CD4-positive, alpha-beta T cell treated with Interleukin-4 for 4 hours (primary cell): ENCODE results near the gene RANGRF.
A peak's percentile ranks its signal among the peaks of the same experiment; 100 is the strongest.
"Not testable (repeated sequence)": the region's sequence is repeated elsewhere in the genome, so short reads cannot be mapped to it uniquely, and the experiment has no call there.

Experiments
- DNase-seq: peaks from one replicate; pipeline ENCODE4 v3.0.0-alpha.2; 2020

Gene RANGRF, protein sequence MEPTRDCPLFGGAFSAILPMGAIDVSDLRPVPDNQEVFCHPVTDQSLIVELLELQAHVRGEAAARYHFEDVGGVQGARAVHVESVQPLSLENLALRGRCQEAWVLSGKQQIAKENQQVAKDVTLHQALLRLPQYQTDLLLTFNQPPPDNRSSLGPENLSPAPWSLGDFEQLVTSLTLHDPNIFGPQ

DNA sequence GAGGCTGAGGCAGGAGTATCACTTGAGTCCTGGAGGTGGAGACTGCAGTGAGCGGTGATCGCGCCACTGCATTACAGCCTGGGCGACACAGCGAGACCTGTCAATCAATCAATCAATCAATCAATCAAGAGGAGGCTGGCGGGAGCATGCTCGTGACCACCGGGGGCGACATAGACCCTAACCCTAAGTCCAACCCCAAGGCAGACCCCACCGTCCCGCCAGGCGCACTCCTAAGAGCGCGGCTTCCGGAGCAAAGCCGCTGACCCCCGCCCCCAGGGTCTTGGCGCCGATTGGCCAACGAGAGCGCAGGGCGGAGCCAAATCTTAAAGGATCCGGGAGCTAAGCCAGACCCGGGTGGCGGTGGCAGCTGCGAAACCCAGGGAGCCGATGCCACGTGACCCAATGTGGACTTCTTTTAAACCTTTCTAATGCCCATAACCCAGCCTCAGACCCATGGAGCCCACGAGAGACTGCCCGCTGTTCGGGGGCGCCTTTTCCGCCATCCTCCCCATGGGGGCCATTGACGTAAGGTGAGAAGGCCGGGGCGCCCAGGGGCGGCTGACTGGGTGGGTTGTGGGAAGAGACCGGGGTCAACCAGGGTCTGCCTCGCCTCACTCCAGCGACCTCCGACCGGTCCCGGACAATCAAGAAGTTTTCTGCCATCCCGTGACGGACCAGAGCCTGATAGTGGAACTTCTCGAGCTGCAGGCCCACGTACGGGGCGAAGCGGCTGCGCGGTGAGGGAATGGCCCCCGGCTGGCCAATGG lies at the start of gene RANGRF:
Gene RANGRF (plus strand): TSS at position 335 of the 767 bp plus-strand sequence. CDS start 119 bp downstream, at position 454.
- peak; percentile 75 for DNase-seq

DNA sequence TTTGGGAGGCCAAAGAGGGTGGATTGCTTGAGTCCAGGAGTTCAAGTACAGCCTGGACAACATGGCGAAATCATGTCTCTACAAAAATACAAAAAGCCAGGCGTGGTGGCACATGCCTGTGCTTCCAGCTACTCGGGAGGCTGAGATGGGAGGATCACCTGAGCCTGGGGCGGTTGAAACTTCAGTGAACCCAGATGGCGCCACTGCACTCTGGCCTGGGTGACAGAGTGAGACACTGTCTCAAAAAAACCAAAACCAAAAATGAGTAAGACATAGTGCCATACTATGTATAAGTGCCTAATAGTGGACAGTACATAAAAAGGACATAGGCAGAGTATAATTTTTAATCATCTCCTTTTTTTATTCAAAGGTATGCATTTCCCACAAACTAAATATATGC lies 44.6 kb upstream of the RANGRF start:
- DNase-seq: peak; percentile 32

- DNase-seq: no peak
Observed at GRCh38 chr17:8244768-8245167, 43.7 kb upstream of the RANGRF start.

GRCh38 chr17:8248751-8249607 lies 39.5 kb upstream of the RANGRF start, which contains the start of gene PFAS:
TSS of gene PFAS (plus strand) at chr17:8249289. CDS start at chr17:8253938, 4,649 bp downstream.
- peak; percentile 92 for DNase-seq

DNA sequence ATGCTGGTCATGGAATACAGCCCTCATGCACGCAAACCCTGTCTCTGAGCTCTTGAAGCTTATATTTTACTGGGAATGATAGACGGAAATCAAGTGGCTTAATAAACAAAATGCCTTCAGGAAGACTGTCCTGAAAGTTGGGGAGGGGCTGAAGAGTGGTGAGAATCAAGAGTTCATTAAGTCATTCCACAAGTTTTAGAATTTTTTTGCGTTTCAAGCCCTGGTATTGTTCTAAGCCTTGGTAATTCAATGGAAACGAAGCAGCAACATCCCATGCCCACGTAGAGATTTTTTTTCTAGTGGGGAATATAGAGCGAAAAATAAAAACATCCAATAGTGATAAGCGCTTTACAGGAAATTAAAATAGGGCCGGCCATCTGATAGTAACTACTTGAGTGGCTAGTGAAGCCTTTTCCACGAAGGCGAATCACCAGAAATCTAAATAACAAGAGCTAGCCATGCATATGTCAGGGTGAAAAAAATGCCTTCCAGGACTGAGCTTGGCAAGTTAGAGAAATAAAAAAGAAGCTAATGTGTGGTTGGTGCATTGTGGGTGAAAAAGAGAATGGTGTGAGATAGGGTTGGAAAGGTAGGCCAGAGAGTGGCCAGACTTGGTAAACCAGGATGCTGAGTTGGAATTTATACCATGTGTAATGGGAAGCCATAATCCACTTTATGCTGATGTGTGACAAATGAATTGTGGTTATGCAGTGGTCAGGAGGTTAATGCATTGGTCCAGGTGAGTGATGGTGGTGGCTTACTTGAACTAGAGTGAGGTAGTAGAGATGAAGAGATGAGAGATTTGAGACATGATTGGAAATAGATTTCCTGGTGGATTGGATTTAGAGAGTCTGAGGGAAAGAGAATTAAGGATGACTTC lies 38.6 kb upstream of the RANGRF start:
- DNase-seq: no peak

DNA sequence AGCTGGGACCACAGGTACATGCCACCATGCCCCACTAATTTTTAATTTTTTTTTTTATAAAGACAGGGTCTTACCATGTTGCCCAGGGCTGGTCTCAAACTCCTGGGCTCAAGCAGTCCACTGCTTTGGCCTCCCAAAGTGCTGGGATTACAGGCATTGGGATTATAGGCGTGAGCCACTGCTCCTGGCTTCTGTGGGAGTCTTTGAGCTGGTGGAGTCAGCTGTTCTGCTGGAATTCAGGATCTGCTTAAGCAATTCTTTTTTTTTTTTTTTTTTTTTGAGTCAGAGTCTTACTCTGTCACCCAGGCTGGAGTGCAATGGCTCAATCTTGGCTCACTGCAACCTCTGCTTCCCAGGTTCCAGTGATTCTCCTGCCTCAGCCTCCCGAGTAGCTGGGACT lies 37.1 kb upstream of the RANGRF start:
- not testable (repeated sequence) for DNase-seq

- no peak for DNase-seq
Observed at GRCh38 chr17:8253801-8254200, 34.7 kb upstream of the RANGRF start.

GRCh38 chr17:8254881-8255280 lies 33.6 kb upstream of the RANGRF start:
- DNase-seq: no peak

- DNase-seq: no peak
Observed at GRCh38 chr17:8255499-8255898, 33.0 kb upstream of the RANGRF start.

DNA sequence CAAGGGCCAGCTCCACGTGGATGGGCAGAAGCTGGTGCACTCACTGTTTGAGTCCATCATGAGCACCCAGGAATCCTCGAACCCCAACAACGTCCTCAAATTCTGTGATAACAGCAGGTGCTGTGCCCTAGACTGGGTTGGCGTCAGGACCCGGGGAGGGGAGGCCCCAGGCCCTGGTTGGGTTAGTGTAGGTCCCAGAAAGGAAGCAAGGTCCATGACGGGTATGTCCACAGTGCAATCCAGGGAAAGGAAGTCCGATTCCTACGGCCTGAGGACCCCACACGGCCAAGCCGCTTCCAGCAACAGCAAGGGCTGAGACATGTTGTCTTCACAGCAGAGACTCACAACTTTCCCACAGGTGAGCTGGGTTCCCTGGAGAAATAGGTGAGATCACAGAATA lies 32.2 kb upstream of the RANGRF start:
- no peak for DNase-seq

DNA sequence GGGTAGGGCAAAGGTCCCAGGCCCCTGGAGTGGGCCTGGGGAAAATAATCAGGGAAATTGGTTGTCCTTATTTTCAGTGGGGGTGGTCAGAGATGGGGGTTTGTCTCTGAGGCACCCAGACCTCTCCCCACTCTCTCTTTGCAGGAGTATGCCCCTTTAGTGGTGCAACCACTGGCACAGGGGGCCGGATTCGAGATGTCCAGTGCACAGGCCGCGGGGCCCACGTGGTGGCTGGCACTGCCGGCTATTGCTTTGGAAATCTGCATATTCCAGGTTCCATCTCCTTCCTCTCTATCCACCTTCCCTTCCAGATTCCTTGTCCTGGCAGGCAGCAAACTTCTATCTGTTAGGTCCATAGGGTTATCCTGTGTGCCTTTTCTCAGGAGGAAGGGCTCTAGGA lies 31.8 kb upstream of the RANGRF start:
- no peak for DNase-seq

- no peak for DNase-seq
Observed at GRCh38 chr17:8257801-8258200, 30.7 kb upstream of the RANGRF start.

DNA sequence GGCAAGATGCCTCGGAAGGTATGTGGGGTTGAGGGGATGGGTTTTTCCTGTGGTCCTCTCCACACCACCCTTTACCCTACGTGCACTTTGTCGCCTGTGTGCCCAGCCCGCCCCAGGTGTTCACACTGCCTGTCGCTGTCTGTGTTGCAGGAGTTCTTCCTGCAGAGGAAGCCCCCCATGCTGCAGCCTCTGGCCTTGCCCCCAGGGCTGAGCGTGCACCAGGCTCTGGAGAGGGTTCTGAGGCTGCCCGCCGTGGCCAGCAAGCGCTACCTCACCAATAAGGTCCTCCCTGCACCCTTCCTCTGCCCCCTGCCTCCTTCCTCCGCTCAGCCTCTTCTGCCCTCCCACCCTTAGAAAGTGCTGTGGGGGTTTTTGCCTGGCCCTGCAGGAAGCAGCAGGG lies 24.1 kb upstream of the RANGRF start:
- DNase-seq: no peak

GRCh38 chr17:8264836-8265542 lies 23.5 kb upstream of the RANGRF start:
- DNase-seq: no peak

DNA sequence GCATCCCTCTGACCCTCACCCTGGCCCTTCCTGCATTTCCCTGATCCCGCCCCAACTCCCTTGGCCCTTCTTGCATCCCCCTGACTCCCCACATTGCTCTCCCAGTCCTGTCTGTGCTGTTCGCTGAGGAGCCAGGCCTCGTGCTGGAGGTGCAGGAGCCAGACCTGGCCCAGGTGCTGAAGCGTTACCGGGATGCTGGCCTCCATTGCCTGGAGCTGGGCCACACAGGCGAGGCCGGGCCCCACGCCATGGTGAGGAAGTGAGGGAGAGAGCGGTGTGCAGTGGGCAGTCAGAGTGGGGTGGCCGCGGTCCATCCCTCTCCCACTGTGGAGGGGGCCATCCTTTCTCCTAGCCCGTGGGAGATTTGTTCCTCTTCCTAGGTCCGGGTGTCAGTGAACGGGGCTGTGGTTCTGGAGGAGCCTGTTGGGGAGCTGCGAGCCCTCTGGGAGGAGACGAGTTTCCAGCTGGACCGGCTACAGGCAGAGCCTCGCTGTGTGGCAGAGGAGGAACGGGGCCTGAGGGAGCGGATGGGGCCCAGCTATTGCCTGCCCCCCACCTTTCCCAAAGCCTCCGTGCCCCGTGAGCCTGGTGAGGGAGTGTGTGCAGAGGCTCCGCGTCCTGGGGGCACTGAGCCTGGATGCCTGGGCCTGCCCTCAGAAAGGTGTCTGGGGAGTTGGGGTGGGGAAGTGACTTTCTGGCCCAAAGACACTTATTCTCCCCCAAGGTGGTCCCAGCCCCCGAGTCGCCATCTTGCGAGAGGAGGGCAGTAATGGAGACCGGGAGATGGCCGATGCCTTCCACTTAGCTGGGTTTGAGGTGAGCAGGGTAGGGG lies 21.6 kb upstream of the RANGRF start:
- DNase-seq: no peak

DNA sequence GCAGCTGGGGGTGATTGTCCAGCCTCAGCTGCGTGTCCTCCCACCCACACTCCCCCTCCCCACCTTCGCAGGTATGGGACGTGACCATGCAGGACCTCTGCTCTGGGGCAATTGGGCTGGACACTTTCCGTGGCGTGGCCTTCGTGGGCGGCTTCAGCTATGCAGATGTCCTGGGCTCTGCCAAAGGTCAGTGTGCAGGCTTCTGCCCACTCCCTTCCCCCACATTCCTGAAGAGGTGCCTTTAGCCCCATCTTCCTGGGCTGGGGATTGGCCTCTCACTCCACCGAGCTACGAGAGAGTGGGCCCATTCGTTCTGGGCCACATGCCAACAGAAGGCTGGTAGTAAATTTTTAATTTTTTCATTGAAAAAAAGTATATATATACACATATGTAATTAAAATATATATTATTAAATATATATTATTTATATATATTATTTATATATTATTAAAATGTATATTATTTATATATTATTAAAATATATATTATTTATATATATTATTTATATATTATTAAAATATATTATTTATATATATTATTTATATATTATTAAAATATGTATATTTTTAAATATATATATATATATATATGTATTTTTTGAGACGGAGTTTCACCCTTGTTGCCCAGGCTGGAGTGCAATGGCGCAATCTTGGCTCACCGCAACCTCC lies 20.9 kb upstream of the RANGRF start:
- no peak for DNase-seq

GRCh38 chr17:8268550-8269298 lies 19.7 kb upstream of the RANGRF start:
- DNase-seq: no peak

DNA sequence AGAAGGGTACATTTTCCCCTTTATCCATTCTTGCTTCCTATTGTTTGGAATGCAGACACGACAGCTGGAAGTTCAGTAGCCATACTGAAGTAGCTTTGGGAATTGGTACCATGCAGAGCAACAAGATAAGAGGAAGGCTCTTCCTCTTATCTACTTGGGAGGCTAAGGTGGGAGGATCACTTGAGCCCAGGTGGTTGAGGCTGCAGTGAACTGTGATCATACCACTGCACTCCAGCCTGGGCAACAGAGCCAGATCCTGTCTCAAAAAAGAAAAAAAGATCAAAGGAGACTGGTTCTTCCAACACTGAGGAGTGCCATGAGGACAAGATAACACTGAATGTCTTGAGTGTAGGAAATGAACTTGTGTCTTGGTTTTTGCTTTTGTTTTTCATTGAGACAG lies 16.0 kb upstream of the RANGRF start:
- DNase-seq: no peak

DNA sequence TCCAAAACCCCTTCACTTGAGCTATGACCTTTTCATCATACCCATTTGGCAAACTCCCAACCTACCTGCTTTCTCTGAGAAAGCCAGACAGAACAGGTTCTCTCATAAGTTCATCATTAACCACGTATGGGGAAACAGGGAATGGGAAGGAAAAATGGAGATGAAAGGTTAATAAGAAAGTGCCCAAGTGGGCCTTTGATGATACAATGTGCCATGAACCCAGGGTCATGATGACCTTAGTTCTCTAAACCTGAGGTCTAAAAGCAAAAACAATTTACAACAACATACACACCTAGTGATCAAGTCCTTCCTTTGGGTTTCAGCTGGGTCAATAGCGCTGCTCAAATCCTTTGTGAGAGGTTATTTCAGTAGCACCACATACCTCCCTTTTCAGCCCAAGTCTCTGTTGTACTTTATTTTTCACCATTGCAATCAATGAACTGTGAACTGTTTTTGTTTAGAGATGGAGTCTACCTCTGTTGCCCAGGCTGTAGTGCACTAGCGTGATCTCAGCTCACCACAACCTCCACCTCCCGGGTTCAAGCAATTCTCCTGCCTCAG lies 14.5 kb upstream of the RANGRF start:
- no peak for DNase-seq
